ENCODE measurements around the gene RGS7. TPM values are rescaled to one million over a fixed set of nuclear protein-coding genes. Genes with fewer than 3 reads are reported as not detected.

The RGS7 gene
- total RNA-seq, 4 donors from 2014 or later = 0.39 TPM; not detected in 3

DNA sequence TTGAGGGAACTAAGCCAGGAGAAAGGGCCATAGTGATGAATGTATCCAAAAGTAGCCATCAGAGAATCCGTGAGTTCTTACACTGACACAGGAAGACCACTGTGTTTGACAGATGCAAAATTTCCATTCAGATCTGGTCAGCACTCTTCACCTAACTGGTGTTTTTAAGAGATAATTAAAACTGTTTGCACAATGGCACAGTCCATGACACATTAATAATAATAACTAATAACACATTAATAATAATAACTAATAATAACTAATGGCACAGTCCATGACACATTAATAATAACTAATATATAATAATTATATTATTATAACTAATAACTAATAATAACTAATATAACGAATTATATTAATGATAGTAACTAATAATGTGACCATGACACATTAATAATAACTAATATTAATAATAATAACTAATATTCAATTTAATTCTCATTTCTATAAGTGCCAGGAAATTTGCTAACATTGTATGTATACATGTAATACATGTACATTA is 195.8 kb downstream of the RGS7 start:
- Histone ChIP-seq H3K4me1 (no peaks in the 10 kb centered on the region), H3K36me3 (no peaks in the 10 kb centered on the region), H3K4me3 (replicated peaks in 1 of 3) (no peak overlapping the region), H3K27ac (no peak overlapping the region), H3K27me3 (no peaks in the 10 kb centered on the region), H3K9me3 (no peaks in the 10 kb centered on the region)
- WGBS, 2 donors = 75 to 86% methylated on average over 2 of the region's 2 CpGs
- intact Hi-C loops (cut with DNase I) = no loop called here
- no peak for TF ChIP-seq POLR2A (IDR thresholded peaks at IDR 0.05)
- TF ChIP-seq, protein P1, sequence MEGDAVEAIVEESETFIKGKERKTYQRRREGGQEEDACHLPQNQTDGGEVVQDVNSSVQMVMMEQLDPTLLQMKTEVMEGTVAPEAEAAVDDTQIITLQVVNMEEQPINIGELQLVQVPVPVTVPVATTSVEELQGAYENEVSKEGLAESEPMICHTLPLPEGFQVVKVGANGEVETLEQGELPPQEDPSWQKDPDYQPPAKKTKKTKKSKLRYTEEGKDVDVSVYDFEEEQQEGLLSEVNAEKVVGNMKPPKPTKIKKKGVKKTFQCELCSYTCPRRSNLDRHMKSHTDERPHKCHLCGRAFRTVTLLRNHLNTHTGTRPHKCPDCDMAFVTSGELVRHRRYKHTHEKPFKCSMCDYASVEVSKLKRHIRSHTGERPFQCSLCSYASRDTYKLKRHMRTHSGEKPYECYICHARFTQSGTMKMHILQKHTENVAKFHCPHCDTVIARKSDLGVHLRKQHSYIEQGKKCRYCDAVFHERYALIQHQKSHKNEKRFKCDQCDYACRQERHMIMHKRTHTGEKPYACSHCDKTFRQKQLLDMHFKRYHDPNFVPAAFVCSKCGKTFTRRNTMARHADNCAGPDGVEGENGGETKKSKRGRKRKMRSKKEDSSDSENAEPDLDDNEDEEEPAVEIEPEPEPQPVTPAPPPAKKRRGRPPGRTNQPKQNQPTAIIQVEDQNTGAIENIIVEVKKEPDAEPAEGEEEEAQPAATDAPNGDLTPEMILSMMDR (IDR thresholded peaks at IDR 0.05) = no peak
- DNase-seq = no peak

DNA sequence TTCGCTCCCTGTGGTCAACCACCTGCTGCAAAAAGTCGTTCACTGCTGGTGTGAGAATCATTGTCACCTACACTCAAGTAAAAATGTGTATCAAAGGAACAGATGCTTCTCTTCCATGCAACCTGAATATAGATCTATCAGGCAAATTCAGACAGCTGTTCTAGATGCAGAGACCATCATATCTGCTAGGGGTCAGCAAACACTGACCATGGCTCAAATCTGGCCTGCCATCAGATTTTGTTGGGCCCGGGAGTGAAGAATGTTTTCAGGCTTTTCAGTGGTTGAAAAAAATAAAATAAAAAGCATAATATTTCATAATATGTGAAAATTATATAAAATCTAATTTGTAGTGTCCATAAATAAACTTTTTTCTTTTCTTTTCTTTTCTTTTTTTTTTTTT is 199.6 kb downstream of the RGS7 start:
- Histone ChIP-seq H3K27ac (no peak overlapping the region), H3K4me3 (replicated peaks in 1 of 3) (no peak overlapping the region), H3K9me3 (no peaks in the 10 kb centered on the region), H3K27me3 (no peaks in the 10 kb centered on the region), H3K4me1 (no peaks in the 10 kb centered on the region), H3K36me3 (no peaks in the 10 kb centered on the region)
- no peak for TF ChIP-seq POLR2A (IDR thresholded peaks at IDR 0.05)
- TF ChIP-seq, protein P1 (IDR thresholded peaks at IDR 0.05) = no peak
- intact Hi-C loops (cut with DNase I) = no loop called here
- WGBS, 2 donors = 80 to 84% methylated on average over 3 of the region's 3 CpGs
- DNase-seq = no peak

DNA sequence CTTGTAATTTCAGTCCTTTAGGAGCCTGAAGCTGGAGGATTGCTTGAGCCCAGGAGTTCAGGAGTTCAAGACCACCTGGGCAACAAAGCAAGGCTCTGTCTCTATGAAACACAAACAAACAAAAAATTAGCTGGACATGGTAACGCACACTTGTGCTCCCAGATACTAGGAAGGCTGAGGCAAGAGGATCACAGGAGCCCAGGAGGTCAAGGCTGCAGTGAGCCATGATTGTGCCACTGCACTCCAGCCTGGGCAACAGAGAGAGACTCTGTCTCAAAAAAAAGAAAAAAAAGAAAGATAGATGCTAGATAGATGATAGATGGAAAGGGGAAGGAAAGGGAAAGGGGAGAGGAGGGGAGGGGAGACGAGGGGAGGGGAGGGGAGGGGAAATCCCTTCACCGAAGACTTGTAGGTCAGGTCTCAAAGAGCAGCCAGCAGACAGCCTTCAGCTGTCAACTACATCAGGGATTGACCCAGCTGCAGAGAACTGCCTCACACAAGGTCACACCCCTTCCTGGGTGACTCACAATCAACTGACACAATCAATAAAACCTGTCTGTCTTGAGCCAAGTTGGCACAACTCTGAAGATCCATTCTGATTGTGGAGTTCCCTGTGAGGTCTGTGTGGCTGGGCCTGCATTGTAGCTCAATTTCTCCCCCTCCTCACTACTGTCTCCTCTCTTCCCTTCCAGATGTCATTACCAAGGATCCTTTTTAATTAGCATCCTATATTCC is 200.6 kb downstream of the RGS7 start:
- Histone ChIP-seq H3K4me1 (no peaks in the 10 kb centered on the region), H3K4me3 (replicated peaks in 1 of 3) (no peak overlapping the region), H3K27ac (no peak overlapping the region), H3K9me3 (no peaks in the 10 kb centered on the region), H3K27me3 (no peaks in the 10 kb centered on the region), H3K36me3 (no peaks in the 10 kb centered on the region)
- intact Hi-C loops (cut with DNase I) = no loop called here
- 47 to 57% methylated on average over 3 of the region's 3 CpGs for WGBS, 2 donors
- TF ChIP-seq, protein P1 (IDR thresholded peaks at IDR 0.05) = no peak
- no peak for TF ChIP-seq POLR2A (IDR thresholded peaks at IDR 0.05)
- DNase-seq = no peak

DNA sequence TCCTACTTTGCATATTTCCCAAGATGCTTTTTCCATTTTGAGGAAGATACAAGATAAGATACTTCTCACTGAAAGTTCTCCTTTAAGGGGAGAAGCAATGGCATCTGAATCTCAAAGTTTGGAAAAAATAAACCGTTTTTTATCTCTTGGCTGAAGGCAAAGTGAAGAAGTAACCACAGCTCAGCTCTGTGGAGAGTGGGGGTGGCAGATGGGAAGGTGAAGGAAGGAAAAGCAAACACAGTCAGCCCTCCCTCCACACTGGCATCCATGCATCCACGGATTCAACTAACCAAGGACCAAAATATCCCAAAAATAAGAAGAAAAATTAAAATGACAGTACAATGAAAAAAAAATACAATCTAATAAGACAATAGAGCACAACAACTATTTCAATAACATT is 211.1 kb downstream of the RGS7 start:
- H3K27ac ChIP-seq = no peak overlapping the region
- no peak overlapping the region for H3K4me3 ChIP-seq (replicated peaks in 1 of 3)
- intact Hi-C loops (cut with DNase I) = no loop called here
- DNase-seq = no peak
- no peaks in the 10 kb centered on the region for H3K36me3 ChIP-seq
- H3K27me3 ChIP-seq = no peaks in the 10 kb centered on the region
- no peaks in the 10 kb centered on the region for H3K9me3 ChIP-seq
- 54 to 55% methylated on average over 2 of the region's 2 CpGs for WGBS, 2 donors
- TF ChIP-seq, protein P1 (IDR thresholded peaks at IDR 0.05) = no peak
- TF ChIP-seq POLR2A (IDR thresholded peaks at IDR 0.05) = no peak
- H3K4me1 ChIP-seq = no peaks in the 10 kb centered on the region

DNA sequence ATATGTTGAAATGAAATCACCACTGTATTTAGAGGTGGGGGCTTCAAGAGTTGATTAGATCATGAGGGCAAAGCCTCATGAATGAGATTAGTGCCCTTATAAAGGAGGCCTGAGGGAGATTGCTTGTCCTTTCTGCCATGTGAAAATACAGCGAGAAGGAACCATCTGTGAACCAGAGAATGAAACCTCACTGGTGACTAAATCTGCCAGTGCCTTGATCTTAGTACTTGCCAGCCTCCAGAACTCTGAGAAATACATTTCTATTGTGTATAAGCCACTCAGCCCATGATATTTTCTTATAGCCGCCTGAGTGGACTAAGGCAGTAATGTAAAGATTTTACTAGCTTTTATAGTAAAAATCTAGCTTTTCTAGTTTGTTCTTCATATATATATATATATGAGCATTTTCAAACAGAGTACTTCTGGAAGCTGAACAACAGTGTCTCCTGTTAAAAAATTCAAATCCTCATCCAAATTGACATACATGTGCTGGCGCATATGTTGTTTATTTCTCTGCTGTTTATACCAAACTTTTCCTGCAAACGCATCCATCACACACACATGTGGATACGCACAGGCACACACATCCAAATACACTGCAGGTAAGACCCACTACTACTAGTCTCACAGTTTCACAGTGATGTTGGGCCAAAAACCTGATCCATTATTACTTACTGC is 213.1 kb downstream of the RGS7 start:
- Histone ChIP-seq H3K27me3 (no peaks in the 10 kb centered on the region), H3K4me3 (replicated peaks in 1 of 3) (no peak overlapping the region), H3K36me3 (no peaks in the 10 kb centered on the region), H3K27ac (no peak overlapping the region), H3K9me3 (no peaks in the 10 kb centered on the region), H3K4me1 (no peaks in the 10 kb centered on the region)
- intact Hi-C loops (cut with DNase I) = no loop called here
- DNase-seq = no peak
- 94 to 96% methylated on average over 5 of the region's 5 CpGs for WGBS, 2 donors
- no peak for TF ChIP-seq POLR2A (IDR thresholded peaks at IDR 0.05)
- TF ChIP-seq, protein P1 (IDR thresholded peaks at IDR 0.05) = no peak

Measured in thyroid gland (tissue), 4 donors.